DOHH2 (cell line): Measurements from ENCODE around the gene TAPBPL.

Experiments used
- H3F3A ChIP-seq: fragments of 200-600 bp; sonication (generic), shearing (Covaris generic); 2 replicates; pipeline ENCODE4 v1.6.0; 2016; ENCODE audit warnings: antibody characterized with exemption, mild to moderate bottlenecking; ENCODE audit not compliant: control insufficient read depth, insufficient read depth
- H3K27ac ChIP-seq: fragments of 200-600 bp; sonication (generic); 2 replicates; pipeline ENCODE4 v1.5.1; 2014; ENCODE audit warnings: low read depth, mild to moderate bottlenecking, low read length, moderate library complexity
- H3K27me3 ChIP-seq: fragments of 200-600 bp; sonication (generic); 2 replicates; pipeline ENCODE4 v1.6.1; 2014; ENCODE audit warnings: mild to moderate bottlenecking, low read length, mixed read lengths; ENCODE audit not compliant: control insufficient read depth
- H3K36me3 ChIP-seq: fragments of 200-600 bp; sonication (generic); 2 replicates; pipeline ENCODE4 v1.6.1; 2014; ENCODE audit warnings: mild to moderate bottlenecking, low read length, moderate library complexity, mixed read lengths; ENCODE audit not compliant: control insufficient read depth
- H3K4me1 ChIP-seq: fragments of 200-600 bp; sonication (generic); 2 replicates; pipeline ENCODE4 v1.6.1; 2014; ENCODE audit warnings: mild to moderate bottlenecking, low read length, mixed read lengths; ENCODE audit not compliant: control insufficient read depth
- H3K4me2 ChIP-seq: fragments of 200-600 bp; sonication (generic); 2 replicates; pipeline ENCODE4 v1.6.0; 2014; ENCODE audit warnings: mild to moderate bottlenecking, low read length, moderate library complexity
- H3K4me3 ChIP-seq: fragments of 200-600 bp; sonication (generic); 2 replicates; pipeline ENCODE4 v1.5.1; 2014; ENCODE audit warnings: mild to moderate bottlenecking, low read length, mixed read lengths
- H3K79me2 ChIP-seq: fragments of 200-600 bp; sonication (generic); 2 replicates; pipeline ENCODE4 v1.6.1; 2014; ENCODE audit warnings: mild to moderate bottlenecking, low read length, mixed read lengths; ENCODE audit not compliant: control insufficient read depth
- H3K9me2 ChIP-seq: fragments of 200-600 bp; sonication (generic); replicated peaks from 2 replicates; pipeline ENCODE4 v1.6.1; 2014; ENCODE audit warnings: mild to moderate bottlenecking, low read length, mixed read lengths; ENCODE audit not compliant: control insufficient read depth
- H3K9me3 ChIP-seq: fragments of 200-600 bp; sonication (generic); 2 replicates; pipeline ENCODE4 v1.6.1; 2014; ENCODE audit warnings: antibody characterized with exemption, low read length, mixed read lengths; ENCODE audit not compliant: control insufficient read depth, insufficient read depth
- H4K20me1 ChIP-seq: fragments of 200-600 bp; sonication (generic); 2 replicates; pipeline ENCODE4 v1.6.0; 2014; ENCODE audit warnings: low read depth, mild to moderate bottlenecking, antibody characterized with exemption, low read length, moderate library complexity; ENCODE audit not compliant: control insufficient read depth, insufficient read depth
- EZH2phosphoT487 ChIP-seq: fragments of 200-600 bp; sonication (generic); IDR thresholded peaks from 2 replicates; pipeline ENCODE4 v1.6.1; 2017; ENCODE audit warnings: borderline replicate concordance, mild to moderate bottlenecking, antibody characterized with exemption, low read length, moderate library complexity, mixed read lengths
- TF ChIP-seq, protein P1 (sequence below): fragments of 200-600 bp; sonication (generic); IDR thresholded peaks from one replicate; pipeline ENCODE4 v1.5.1; 2014; ENCODE audit warnings: antibody characterized with exemption, mild to moderate bottlenecking, low read depth, low read length; ENCODE audit not compliant: poor library complexity, severe bottlenecking

TAPBPL gene

GRCh38 chr12:6459004-6459337, 7.1 kb downstream of the TAPBPL start:
- H3K9me2 ChIP-seq = no peaks in the 10 kb centered on the region
- no peaks in the 10 kb centered on the region for H4K20me1 ChIP-seq
- H3F3A ChIP-seq = peaks cover 26% of the 10 kb centered on the region
- H3K4me1 ChIP-seq = peaks cover 48% of the 10 kb centered on the region
- H3K4me2 ChIP-seq = no peak overlapping the region
- H3K4me3 ChIP-seq = no peak overlapping the region
- peaks cover 14% of the 10 kb centered on the region for H3K79me2 ChIP-seq
- H3K9me3 ChIP-seq = no peaks in the 10 kb centered on the region
- TF ChIP-seq, protein P1, sequence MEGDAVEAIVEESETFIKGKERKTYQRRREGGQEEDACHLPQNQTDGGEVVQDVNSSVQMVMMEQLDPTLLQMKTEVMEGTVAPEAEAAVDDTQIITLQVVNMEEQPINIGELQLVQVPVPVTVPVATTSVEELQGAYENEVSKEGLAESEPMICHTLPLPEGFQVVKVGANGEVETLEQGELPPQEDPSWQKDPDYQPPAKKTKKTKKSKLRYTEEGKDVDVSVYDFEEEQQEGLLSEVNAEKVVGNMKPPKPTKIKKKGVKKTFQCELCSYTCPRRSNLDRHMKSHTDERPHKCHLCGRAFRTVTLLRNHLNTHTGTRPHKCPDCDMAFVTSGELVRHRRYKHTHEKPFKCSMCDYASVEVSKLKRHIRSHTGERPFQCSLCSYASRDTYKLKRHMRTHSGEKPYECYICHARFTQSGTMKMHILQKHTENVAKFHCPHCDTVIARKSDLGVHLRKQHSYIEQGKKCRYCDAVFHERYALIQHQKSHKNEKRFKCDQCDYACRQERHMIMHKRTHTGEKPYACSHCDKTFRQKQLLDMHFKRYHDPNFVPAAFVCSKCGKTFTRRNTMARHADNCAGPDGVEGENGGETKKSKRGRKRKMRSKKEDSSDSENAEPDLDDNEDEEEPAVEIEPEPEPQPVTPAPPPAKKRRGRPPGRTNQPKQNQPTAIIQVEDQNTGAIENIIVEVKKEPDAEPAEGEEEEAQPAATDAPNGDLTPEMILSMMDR = no peak
- no peak for TF ChIP-seq EZH2phosphoT487
- peaks cover 88% of the 10 kb centered on the region for H3K36me3 ChIP-seq
- H3K27ac ChIP-seq = no peak overlapping the region
- H3K27me3 ChIP-seq = no peaks in the 10 kb centered on the region

DNA sequence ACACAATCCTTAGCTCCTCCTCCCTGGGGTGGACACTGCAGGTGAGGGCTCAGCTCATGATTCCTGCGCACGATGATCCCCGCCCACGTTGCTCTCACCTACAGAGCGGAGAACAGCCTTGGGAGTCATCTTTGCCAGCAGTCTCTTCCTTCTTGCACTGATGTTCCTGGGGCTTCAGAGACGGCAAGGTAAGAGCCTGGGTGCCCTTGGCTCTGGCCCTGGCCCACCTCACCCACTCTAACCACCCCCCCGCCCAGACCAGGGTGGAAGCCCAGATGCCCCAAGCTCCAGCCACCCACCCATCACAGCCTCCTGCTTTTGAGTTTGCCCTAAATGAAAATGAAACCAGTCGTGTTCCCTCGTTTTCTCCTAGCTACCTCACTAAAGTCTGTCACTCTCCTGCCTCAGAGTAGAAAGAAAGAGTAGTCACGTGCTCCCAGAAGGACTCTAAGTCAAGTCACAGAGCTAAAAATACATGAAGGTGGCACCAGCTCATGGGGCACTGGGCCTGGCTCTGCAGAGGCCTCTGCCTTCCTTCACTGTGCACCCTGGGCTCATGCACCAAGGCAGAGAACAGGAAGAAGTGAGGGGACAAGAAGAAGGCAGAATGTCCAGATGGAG, 9.0 kb downstream of the TAPBPL start:
- Histone ChIP-seq H3K4me3 (peak overlapping the region; percentile 50), H3K4me2 (peak overlapping the region; percentile 68), H3K9me2 (no peaks in the 10 kb centered on the region), H3K27ac (peak overlapping the region; percentile 76), H3K27me3 (no peaks in the 10 kb centered on the region), H3K4me1 (peaks cover 63% of the 10 kb centered on the region), H3F3A (peaks cover 15% of the 10 kb centered on the region), H3K79me2 (peaks cover 28% of the 10 kb centered on the region), H3K36me3 (peaks cover 89% of the 10 kb centered on the region), H3K9me3 (no peaks in the 10 kb centered on the region), H4K20me1 (no peaks in the 10 kb centered on the region)
- TF ChIP-seq EZH2phosphoT487 = no peak
- TF ChIP-seq, protein P1 = no peak

- TF ChIP-seq, protein P1 = no peak
- peaks cover 68% of the 10 kb centered on the region for H3K4me1 ChIP-seq
- H3K79me2 ChIP-seq = peaks cover 36% of the 10 kb centered on the region
- peak overlapping the region; percentile 50 for H3K4me3 ChIP-seq
- H3K9me2 ChIP-seq = no peaks in the 10 kb centered on the region
- H3K4me2 ChIP-seq = peak overlapping the region; percentile 68
- peaks cover 20% of the 10 kb centered on the region for H3F3A ChIP-seq
- H3K36me3 ChIP-seq = peaks cover 94% of the 10 kb centered on the region
- H3K27me3 ChIP-seq = no peaks in the 10 kb centered on the region
- H3K27ac ChIP-seq = peak overlapping the region; percentile 76
- no peaks in the 10 kb centered on the region for H3K9me3 ChIP-seq
- H4K20me1 ChIP-seq = no peaks in the 10 kb centered on the region
Observed at GRCh38 chr12:6461401-6462233, 9.8 kb downstream of the TAPBPL start.
